Activated T-cell treated with anti-CD3 and anti-CD28 coated beads for 4 hours (primary cell): Measurements from ENCODE around the gene AGER.
"Not testable (repeated sequence)": the region's sequence is repeated elsewhere in the genome, so short reads cannot be mapped to it uniquely, and the experiment has no call there.

ENCODE experiments used
- DNase-seq: peaks from one replicate; pipeline ENCODE4 v3.0.0-alpha.2; 2020

AGER gene

GRCh38 chr6:32185681-32186131 lies 1.7 kb upstream of the AGER start:
- DNase-seq = not testable (repeated sequence)

GRCh38 chr6:32183483-32184083 lies 470 bp downstream of the AGER start:
- DNase-seq = no peak

- DNase-seq = no peak
These were observed 1.0 kb downstream of the AGER start for GRCh38 chr6:32183030-32183429.

- DNase-seq = no peak
These were observed 1.5 kb downstream of the AGER start for GRCh38 chr6:32182555-32182981.

- DNase-seq = no peak
These were observed 2.0 kb downstream of the AGER start for GRCh38 chr6:32181915-32182529.

GRCh38 chr6:32181148-32181702 lies 2.8 kb downstream of the AGER start:
- no peak for DNase-seq

- no peak for DNase-seq
These were observed 4.2 kb downstream of the AGER start for GRCh38 chr6:32179766-32180405.

GRCh38 chr6:32178547-32179440 lies 5.3 kb downstream of the AGER start:
- DNase-seq = no peak

GRCh38 chr6:32177788-32178546 lies 6.1 kb downstream of the AGER start, which contains the start of gene RNF5:
Gene RNF5 (plus strand): TSS chr6:32178405. CDS start chr6:32178512, 107 bp downstream.
- DNase-seq = peak; percentile 88

- no peak for DNase-seq
These were observed 6.8 kb downstream of the AGER start for GRCh38 chr6:32177183-32177787.

GRCh38 chr6:32176476-32177182 lies 7.4 kb downstream of the AGER start:
- no peak for DNase-seq

GRCh38 chr6:32175711-32176475 lies 8.2 kb downstream of the AGER start, which contains the start of gene AGPAT1:
Gene AGPAT1 (minus strand): TSS chr6:32176084. CDS start chr6:32171496, 4,588 bp downstream.
- DNase-seq = peak; percentile 95

- DNase-seq = no peak
These were observed 8.7 kb downstream of the AGER start for GRCh38 chr6:32175322-32175710.

GRCh38 chr6:32174416-32174815 lies 9.6 kb downstream of the AGER start:
- DNase-seq = no peak

- DNase-seq = no peak
These were observed 10.9 kb downstream of the AGER start for GRCh38 chr6:32173051-32173727.

GRCh38 chr6:32171234-32171633 lies 12.8 kb downstream of the AGER start:
- no peak for DNase-seq

GRCh38 chr6:32170294-32170693 lies 13.8 kb downstream of the AGER start:
- no peak for DNase-seq

GRCh38 chr6:32168807-32169591 lies 15.1 kb downstream of the AGER start:
- no peak for DNase-seq

GRCh38 chr6:32168350-32168749 lies 15.7 kb downstream of the AGER start:
- DNase-seq = no peak
